Neural progenitor cell (in vitro differentiated cells): ENCODE measurements around the gene NLRC3. TPM values are rescaled to one million over a fixed set of nuclear protein-coding genes. Genes with fewer than 3 reads are reported as not detected.
A peak's percentile ranks its signal among the peaks of the same experiment; 100 is the strongest.

Experiments used
- DNase-seq: peaks from one replicate; pipeline ENCODE4 v3.0.0-alpha.2; 2016; ENCODE audit warnings: low spot score
- H2AFZ ChIP-seq: fragments of 200-600 bp; sonication (generic); replicated peaks from 2 replicates; pipeline ENCODE4 v1.6.1; 2016; ENCODE audit warnings: antibody characterized with exemption
- H3F3A ChIP-seq: fragments of 200-600 bp; sonication (generic); 2 replicates; pipeline ENCODE4 v1.6.1; 2016; ENCODE audit warnings: antibody characterized with exemption, low read depth
- H3K27ac ChIP-seq: fragments of 200-600 bp; sonication (generic); 2 replicates; pipeline ENCODE4 v1.5.1; 2016; ENCODE audit warnings: mild to moderate bottlenecking
- H3K27me3 ChIP-seq: fragments of 200-600 bp; sonication (generic); 2 replicates; pipeline ENCODE4 v1.6.1; 2016; ENCODE audit warnings: mild to moderate bottlenecking, moderate library complexity
- H3K36me3 ChIP-seq: fragments of 200-600 bp; sonication (generic); 2 replicates; pipeline ENCODE4 v1.5.1; 2016
- H3K4me1 ChIP-seq: fragments of 200-600 bp; sonication (generic); 2 replicates; pipeline ENCODE4 v1.6.1; 2016; ENCODE audit warnings: mixed run types
- H3K4me2 ChIP-seq: fragments of 200-600 bp; sonication (generic); 2 replicates; pipeline ENCODE4 v1.6.1; 2016
- H3K4me3 ChIP-seq: fragments of 200-600 bp; sonication (generic); 2 replicates; pipeline ENCODE4 v1.5.1; 2016
- H3K79me2 ChIP-seq: fragments of 200-600 bp; sonication (generic); 2 replicates; pipeline ENCODE4 v1.6.1; 2016; ENCODE audit warnings: low read depth
- H3K9ac ChIP-seq: fragments of 200-600 bp; sonication (generic); 2 replicates; pipeline ENCODE4 v1.6.1; 2016
- H3K9me3 ChIP-seq: fragments of 200-600 bp; sonication (generic); 2 replicates; pipeline ENCODE4 v1.5.1; 2016; ENCODE audit warnings: low read depth
- H4K20me1 ChIP-seq: fragments of 200-600 bp; sonication (generic); 2 replicates; pipeline ENCODE4 v1.6.1; 2016; ENCODE audit warnings: low read depth
- H3K27ac Mint-ChIP-seq: 3 replicates; pipeline ENCODE4 v1.8.0; 2021; ENCODE audit warnings: mixed read lengths
- H3K27me3 Mint-ChIP-seq: 2 replicates; pipeline ENCODE4 v1.8.0; 2022; ENCODE audit warnings: low read depth, mild to moderate bottlenecking, inconsistent platforms, moderate library complexity, mixed read lengths; ENCODE audit not compliant: insufficient read depth
- H3K36me3 Mint-ChIP-seq: 3 replicates; pipeline ENCODE4 v1.8.0; 2021; ENCODE audit warnings: mixed read lengths
- H3K4me1 Mint-ChIP-seq: 3 replicates; pipeline ENCODE4 v1.8.0; 2021; ENCODE audit warnings: mixed read lengths
- H3K4me3 Mint-ChIP-seq: 3 replicates; pipeline ENCODE4 v1.8.0; 2021; ENCODE audit warnings: mild to moderate bottlenecking, moderate library complexity, mixed read lengths
- H3K9me3 Mint-ChIP-seq: 3 replicates; pipeline ENCODE4 v1.8.0; 2020; ENCODE audit warnings: mixed read lengths
- EZH2 ChIP-seq: fragments of 200-600 bp; sonication (generic); IDR thresholded peaks from 2 replicates; pipeline ENCODE4 v1.6.1; 2017; ENCODE audit warnings: antibody characterized with exemption, mild to moderate bottlenecking, moderate library complexity
- EZH2phosphoT487 ChIP-seq: fragments of 200-600 bp; sonication (generic); IDR thresholded peaks from 2 replicates; pipeline ENCODE4 v1.6.1; 2017; ENCODE audit warnings: antibody characterized with exemption
- total RNA-seq: library from RNA; depleted of rRNA; stranded (reverse); fragments of >200 nt; gene quantifications from 2 replicates; pipeline ENCODE4 v1.2.3, GENCODE V29; 2015; ENCODE audit warnings: low replicate concordance
- TF ChIP-seq, protein P1 (sequence below): fragments of 200-600 bp; sonication (generic); IDR thresholded peaks from 2 replicates; pipeline ENCODE4 v1.5.1; 2017; ENCODE audit warnings: antibody characterized with exemption, mild to moderate bottlenecking

NLRC3 gene
- total RNA-seq, 1 donor from 2014 or later: not detected

- H3K4me1 Mint-ChIP-seq: peaks cover 20% of the 10 kb centered on the region
- Histone ChIP-seq H3K4me2 (no peak overlapping the region), H3K79me2 (no peaks in the 10 kb centered on the region), H3F3A (no peaks in the 10 kb centered on the region), H3K9ac (peak overlapping the region; percentile 9), H2AFZ (no peak overlapping the region), H3K4me1 (no peaks in the 10 kb centered on the region), H3K4me3 (no peak overlapping the region), H3K27me3 (no peaks in the 10 kb centered on the region), H3K27ac (no peak overlapping the region), H3K36me3 (no peaks in the 10 kb centered on the region), H3K9me3 (no peaks in the 10 kb centered on the region), H4K20me1 (no peaks in the 10 kb centered on the region)
- H3K9me3 Mint-ChIP-seq: no peaks in the 10 kb centered on the region
- no peak for DNase-seq
- peak overlapping the region; percentile 79 for H3K27ac Mint-ChIP-seq
- TF ChIP-seq EZH2 (no peak), EZH2phosphoT487 (no peak)
- TF ChIP-seq, protein P1, sequence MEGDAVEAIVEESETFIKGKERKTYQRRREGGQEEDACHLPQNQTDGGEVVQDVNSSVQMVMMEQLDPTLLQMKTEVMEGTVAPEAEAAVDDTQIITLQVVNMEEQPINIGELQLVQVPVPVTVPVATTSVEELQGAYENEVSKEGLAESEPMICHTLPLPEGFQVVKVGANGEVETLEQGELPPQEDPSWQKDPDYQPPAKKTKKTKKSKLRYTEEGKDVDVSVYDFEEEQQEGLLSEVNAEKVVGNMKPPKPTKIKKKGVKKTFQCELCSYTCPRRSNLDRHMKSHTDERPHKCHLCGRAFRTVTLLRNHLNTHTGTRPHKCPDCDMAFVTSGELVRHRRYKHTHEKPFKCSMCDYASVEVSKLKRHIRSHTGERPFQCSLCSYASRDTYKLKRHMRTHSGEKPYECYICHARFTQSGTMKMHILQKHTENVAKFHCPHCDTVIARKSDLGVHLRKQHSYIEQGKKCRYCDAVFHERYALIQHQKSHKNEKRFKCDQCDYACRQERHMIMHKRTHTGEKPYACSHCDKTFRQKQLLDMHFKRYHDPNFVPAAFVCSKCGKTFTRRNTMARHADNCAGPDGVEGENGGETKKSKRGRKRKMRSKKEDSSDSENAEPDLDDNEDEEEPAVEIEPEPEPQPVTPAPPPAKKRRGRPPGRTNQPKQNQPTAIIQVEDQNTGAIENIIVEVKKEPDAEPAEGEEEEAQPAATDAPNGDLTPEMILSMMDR: no peak
- H3K27me3 Mint-ChIP-seq: no peaks in the 10 kb centered on the region
- no peak overlapping the region for H3K4me3 Mint-ChIP-seq
- H3K36me3 Mint-ChIP-seq: peaks cover 2% of the 10 kb centered on the region
These were observed 3.0 kb upstream of the NLRC3 start for GRCh38 chr16:3580251-3580651.

- Histone ChIP-seq H3K27me3 (no peaks in the 10 kb centered on the region), H3K9me3 (no peaks in the 10 kb centered on the region), H3K36me3 (no peaks in the 10 kb centered on the region), H4K20me1 (no peaks in the 10 kb centered on the region), H3K4me2 (no peak overlapping the region), H3K4me3 (no peak overlapping the region), H3K4me1 (no peaks in the 10 kb centered on the region), H3K9ac (no peak overlapping the region), H2AFZ (no peak overlapping the region), H3F3A (no peaks in the 10 kb centered on the region), H3K79me2 (no peaks in the 10 kb centered on the region), H3K27ac (no peak overlapping the region)
- H3K4me1 Mint-ChIP-seq: peaks cover 20% of the 10 kb centered on the region
- no peak for TF ChIP-seq EZH2phosphoT487
- TF ChIP-seq, protein P1: no peak
- TF ChIP-seq EZH2: no peak
- H3K4me3 Mint-ChIP-seq: no peak overlapping the region
- no peaks in the 10 kb centered on the region for H3K27me3 Mint-ChIP-seq
- no peaks in the 10 kb centered on the region for H3K9me3 Mint-ChIP-seq
- H3K36me3 Mint-ChIP-seq: peaks cover 2% of the 10 kb centered on the region
- DNase-seq: no peak
- H3K27ac Mint-ChIP-seq: peak overlapping the region; percentile 76
These were observed 2.6 kb upstream of the NLRC3 start for GRCh38 chr16:3579776-3580175.

DNA sequence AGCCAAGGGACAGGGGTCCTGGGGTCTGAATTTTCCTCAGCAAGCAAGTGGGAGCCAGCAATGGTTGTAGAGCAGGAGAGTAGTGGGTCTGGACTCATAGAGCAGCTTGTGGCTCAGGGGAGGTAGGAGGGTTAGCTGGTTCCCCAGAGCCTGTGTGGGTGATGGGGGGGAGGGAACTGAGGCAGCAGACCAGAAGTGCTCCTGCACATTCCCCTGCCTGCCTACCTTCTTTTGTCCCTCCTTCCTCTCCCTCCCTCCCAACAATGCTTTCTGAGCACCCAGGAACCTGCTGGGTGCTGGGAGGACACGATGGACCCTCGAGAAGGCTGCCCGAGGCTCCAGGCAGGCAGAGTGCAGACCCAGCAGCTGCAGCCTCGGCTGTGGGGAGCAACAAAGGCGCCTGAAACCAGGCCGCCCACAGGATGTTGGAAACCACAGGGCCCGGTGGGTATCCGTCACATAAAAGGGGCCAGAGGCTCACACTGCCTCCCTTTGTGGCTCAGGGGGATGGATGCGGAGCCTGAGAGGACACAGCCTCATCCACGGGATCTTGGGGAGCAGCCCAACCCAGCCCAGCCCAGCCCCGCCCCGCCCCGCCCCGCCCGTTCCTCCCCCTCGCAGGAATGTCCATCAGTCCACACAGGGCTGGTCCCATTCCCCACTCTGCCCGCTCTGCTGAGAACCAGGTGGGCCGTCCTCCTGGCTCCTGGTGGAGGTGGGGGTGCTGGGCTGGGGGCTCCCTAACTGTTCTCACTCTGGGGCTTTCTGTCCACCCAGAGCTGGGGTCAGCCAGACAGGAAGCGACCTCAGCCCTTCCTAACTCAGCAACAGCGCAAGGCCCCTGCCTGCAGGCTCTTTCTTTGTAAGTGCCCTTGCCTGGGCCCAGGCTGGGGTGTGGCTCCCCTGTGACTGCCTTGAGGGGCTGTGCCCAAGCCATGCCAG, 1.7 kb upstream of the NLRC3 start:
- H3K27ac Mint-ChIP-seq: no peak overlapping the region
- H3K27ac ChIP-seq: no peak overlapping the region
- H2AFZ ChIP-seq: no peak overlapping the region

More for the DNA sequence above, 1.7 kb upstream of the NLRC3 start:
- H3K4me2 ChIP-seq: no peak overlapping the region
- peak overlapping the region; percentile 72 for H3K4me3 Mint-ChIP-seq
- no peak overlapping the region for H3K9ac ChIP-seq
- H3K9me3 Mint-ChIP-seq: no peaks in the 10 kb centered on the region
- H3K36me3 Mint-ChIP-seq: peaks cover 2% of the 10 kb centered on the region
- no peaks in the 10 kb centered on the region for H4K20me1 ChIP-seq
- DNase-seq: no peak
- H3K27me3 Mint-ChIP-seq: no peaks in the 10 kb centered on the region
- TF ChIP-seq EZH2: no peak
- no peak for TF ChIP-seq EZH2phosphoT487
- TF ChIP-seq, protein P1: no peak
- no peaks in the 10 kb centered on the region for H3F3A ChIP-seq
- no peaks in the 10 kb centered on the region for H3K79me2 ChIP-seq
- H3K36me3 ChIP-seq: no peaks in the 10 kb centered on the region
- H3K4me1 ChIP-seq: no peaks in the 10 kb centered on the region
- H3K4me1 Mint-ChIP-seq: peaks cover 20% of the 10 kb centered on the region
- no peaks in the 10 kb centered on the region for H3K9me3 ChIP-seq
- no peak overlapping the region for H3K4me3 ChIP-seq
- H3K27me3 ChIP-seq: no peaks in the 10 kb centered on the region
